Stimulated activated CD4-positive, alpha-beta T cell treated with anti-CD3 and anti-CD28 coated beads, TNF-alpha, amount 100 ng/mL, for 48 hours (primary cell): ENCODE measurements around the gene WFS1.

Source experiments
- DNase-seq, 3 donors: peaks; one replicate each; pipeline ENCODE4 v3.0.0-alpha.2; 2020; ENCODE audit warnings: low read depth in 3 of 3

The WFS1 gene

DNA sequence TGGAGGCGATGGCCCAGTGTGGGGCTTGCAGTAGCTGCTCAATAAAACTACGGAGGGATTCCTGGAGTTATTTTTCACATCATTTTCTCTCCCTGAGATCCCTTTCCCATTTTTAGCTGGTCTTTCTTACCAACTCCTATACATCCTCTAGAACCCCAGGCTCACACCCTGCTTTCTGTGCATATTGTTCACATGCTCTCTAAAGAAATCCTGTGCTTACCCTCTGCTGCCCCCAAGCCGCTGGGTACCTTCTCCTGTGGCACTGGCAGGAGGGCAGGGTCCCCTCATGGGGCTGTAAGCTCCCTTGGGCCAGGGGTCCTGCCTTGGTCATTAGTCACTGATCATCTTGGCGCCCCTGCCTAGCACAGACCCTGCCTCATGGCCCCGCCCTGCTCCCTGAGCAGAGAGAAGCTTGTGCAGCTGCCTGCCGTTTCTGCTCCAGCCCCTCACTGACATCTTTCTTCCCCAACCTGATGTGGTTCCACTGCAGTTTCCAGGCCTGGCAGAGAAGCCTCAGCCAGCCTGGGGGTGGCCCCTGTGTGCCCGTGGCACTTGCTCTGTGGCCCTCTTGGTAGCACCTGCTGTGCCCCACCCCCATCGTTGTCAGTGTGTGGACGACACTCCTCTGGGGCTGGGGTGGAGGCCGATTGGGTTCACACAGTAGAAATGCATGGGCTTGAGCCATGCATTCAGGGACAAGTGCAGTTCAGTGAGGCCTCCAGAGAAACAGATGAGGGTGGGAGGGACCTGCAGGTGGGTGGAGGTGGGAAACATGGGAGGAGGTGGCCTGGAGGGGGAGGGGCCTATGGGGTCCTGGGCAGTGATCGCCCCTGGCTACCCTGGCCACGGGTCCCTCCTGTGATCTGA, 69.5 kb downstream of the WFS1 start:
- no peak for DNase-seq

DNA sequence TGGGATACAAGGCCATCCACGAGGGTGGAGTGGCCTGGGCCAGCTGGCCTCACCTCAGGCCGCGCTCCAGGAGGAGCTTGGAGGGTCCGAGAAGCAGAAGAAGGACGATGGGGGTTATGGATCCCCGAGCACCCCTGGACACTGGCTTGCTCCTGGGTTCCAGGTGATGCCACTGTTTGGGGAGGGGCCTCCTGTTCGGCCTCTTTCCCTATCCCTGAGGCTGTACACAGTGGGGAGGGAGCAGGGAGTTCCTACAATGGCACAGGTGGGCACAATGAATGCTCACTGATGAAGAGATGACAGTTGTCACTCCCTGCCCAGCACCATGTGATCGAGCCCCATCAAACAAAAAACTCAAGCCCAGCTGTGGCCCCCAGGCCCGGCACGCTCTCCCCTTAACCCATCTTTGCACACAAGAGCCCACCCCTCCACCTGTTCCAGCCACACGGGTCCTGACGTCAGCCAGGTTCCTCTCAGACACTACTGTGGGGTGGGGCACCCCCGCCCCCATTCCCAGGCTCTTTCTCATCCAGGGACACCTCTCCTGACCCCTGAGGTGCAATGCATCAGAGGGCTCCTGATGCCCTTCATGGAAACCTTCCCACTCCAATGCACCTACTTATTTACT, 70.3 kb downstream of the WFS1 start:
- no peak for DNase-seq

DNA sequence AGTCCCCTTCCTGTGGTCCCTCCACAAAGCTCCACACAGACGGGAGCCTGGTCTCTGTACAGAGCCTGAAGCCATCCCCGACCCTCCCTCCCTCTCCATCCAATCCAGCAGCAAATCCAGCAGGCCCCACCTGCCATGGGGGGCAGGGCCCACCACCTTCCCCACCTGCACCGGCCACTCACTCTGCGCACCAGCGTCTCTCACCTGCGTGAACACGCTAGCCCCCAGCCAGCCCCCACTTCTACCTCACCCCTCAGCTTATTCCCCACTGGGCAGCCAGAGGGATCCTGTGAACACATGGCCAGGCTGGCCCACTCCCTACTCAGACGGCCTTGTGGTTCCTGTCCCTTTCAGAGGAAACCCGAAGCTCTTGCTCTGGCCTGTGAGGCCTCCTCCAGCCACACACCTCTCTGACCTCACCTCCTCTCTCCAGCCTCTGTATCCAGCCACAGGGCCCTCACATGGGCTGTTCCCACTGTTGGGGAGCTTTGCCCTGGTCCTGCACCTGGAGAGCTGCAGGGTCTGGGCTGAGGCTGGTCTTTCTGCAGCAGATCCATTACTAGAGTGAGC, 70.9 kb downstream of the WFS1 start:
- DNase-seq: no peak

DNA sequence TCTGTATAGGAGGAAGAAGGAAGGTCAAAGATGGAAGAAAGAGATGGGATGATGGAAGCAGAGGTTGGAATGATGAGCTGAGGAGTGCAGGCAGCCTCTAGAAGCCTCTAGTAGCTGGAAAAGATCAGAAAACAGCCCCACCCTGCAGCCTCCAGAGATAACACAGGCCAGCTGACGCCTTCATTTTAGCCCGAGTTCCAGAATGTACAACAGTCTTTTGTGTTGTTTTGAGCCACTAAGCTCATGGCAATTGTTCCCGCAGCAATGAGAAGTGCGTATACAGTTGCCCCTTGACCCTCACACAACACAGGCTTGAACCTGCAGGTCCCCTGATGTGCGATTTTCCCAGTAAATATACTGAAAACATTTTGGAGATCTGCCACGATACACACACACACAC, 72.0 kb downstream of the WFS1 start:
- no peak for DNase-seq

- no peak for DNase-seq
Measured at GRCh38 chr4:6342530-6343293, 73.1 kb downstream of the WFS1 start.

GRCh38 chr4:6343939-6344408, 74.3 kb downstream of the WFS1 start:
- no peak for DNase-seq

GRCh38 chr4:6345096-6345830, 75.6 kb downstream of the WFS1 start:
- DNase-seq: no peak

DNA sequence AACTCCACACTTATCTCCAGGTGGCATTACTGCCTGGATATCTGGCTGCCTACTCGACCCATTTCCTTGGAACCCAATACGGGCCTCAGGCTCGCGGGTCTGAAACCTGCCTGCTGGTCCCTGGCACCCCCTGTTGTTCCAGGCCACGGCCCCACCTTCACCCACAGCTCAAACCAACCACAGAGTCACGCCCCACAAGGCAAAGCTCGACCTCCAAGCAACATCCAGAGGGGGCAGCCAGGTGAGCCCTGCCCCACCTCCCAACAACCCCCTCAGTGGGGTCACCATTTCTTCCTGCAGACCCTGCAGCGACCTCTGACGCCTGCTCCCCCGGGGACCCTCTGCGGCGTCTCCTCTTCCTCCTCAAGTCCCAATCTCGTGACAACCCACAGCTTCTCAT, 76.2 kb downstream of the WFS1 start:
- no peak for DNase-seq

DNA sequence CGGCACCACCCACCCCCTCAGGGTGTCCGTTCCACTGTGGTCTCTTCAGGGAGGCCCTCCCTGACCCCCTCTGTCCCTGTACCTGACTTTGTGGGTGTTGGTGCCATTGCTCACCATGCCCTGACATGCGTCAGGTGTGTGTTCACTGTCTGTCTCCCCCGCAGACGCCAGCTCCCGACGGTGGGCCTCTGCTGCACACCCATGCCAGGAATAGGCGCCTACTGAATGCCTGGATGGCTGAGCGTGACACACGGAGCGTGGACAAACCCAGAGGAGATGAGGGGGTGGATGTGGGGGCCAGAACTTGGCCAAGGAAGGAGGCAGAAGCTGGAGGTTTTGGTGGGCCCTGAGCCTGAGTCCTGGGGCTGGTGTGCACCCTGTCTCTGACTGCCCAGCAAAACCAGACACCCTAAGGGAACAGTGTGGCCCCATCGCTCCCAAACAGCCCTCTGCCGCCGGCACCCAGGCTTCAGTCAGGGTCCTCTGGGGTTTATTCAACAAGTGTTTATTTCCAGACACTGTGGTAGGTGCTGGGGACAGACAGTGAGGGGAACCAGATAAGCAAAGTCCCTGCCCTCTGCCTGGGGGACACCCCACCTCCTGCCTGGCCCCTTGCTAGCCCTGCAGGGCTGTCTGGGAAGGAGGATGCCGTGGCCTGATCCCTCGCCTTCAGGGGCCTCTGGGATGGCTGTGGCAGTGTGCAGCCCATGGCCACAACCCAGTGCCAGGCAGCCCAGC, 76.9 kb downstream of the WFS1 start:
- no peak for DNase-seq

- DNase-seq: no peak
Measured at GRCh38 chr4:6347511-6348045, 77.9 kb downstream of the WFS1 start.

- no peak for DNase-seq
Measured at GRCh38 chr4:6348408-6348807, 78.8 kb downstream of the WFS1 start.

GRCh38 chr4:6349896-6350603, 80.4 kb downstream of the WFS1 start:
- no peak for DNase-seq

DNA sequence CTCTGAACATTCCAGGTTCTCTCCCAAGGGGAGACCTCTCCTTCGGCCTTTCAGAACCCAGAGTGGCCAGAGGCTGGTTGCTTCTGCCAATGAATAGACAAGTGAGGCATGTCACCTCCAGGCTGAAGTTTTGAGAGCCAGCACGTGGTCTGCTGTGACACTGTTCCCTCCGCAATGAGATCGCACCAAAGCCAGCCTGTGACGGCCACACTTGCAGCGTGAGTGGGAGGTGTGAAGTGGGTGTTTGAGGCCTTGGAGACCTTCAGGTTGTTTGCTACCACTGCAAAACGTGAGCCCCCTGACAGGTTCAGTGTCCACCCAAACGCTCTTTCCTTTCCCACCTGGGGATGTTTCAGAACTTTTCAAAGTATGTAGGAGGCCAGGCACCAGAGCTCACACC, 81.0 kb downstream of the WFS1 start:
- no peak for DNase-seq

DNA sequence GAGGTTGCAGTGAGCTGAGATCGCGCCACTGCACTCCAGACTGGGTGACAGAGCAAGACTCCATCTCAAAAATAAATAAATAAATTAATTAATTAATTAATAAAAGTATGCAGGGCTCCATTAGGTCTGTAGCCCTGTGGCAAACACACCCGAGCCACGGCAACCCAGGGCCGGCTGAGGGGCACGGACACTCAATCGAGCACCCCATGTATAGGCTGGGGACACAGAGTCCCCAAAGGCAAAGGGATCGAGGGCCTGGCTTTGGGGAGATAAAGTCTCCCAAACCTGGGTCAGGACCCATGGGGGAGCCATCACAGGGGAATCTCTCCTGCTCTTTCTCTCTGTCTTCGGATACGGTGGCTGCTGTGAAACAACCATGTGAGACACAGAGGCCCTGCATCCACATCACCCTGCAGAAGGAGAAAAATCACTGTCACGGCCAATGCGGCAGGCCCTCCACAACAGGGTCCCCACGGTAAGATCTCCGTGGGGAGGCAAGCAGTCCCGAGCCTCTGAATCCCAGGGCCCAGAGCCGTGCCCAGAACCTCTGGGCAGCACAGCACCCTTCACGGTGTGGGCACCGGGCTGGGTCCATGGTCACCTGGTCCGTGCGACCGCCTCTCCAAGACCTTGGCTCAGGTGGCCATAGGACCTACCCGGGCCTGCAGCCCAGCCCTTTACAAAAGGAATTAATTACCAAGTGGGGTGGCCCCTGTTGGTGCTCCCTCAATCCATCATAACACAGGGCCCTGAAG, 81.8 kb downstream of the WFS1 start:
- no peak for DNase-seq

- no peak for DNase-seq
Measured at GRCh38 chr4:6352031-6352692, 82.5 kb downstream of the WFS1 start.
